Retinal pigment epithelial cell (primary cell): ENCODE measurements around the gene PROC.

ENCODE experiments used
- DNase-seq: peaks from one replicate; pipeline ENCODE4 v3.0.0-alpha.2; 2010; ENCODE audit warnings: low read depth
- H3K4me3 ChIP-seq: 2 replicates; pipeline ENCODE4 v1.5.1; 2011; ENCODE audit warnings: mild to moderate bottlenecking, low read length, control low read depth, moderate library complexity
- TF ChIP-seq, protein P1 (sequence below): conservative IDR thresholded peaks from 2 replicates; pipeline ENCODE4 v1.5.1; 2011; ENCODE audit warnings: low read depth, low read length, control low read depth, inconsistent platforms

The PROC gene

DNA sequence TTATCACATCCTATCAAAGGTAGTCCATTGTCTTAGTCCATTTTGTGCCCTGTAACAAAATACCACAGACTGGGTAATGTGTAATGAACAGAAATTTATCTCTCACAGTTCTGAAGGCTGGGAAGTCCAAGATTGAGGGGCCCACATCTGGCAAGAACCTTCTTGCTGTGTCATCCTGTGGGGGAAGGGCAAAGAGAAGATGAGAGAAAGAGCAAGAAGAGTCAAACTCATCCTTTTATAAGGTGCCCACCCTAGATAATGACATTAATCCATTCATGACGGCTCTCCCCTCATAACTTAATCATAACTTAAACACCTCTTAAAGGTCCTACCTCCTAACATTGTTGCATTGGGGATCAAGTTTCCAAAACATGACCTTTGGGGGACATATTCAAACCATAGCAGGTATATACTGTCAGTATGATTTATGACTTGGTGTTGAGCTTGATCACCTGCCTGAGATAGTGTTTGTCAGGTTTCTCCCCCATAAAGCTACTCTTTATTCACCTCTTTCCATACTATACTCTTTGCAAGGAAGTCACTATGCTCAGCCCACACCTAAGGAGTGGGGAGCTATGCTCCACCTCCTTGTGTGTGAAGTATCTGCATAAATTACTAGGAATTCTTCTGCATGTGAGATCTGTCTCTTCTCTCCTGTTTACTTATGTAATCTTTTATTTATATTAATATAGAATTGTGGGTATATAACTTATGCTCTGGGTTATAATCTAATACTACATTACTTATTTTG, 25.2 kb upstream of the PROC start:
- no peak for DNase-seq
- H3K4me3 ChIP-seq = no peak overlapping the region
- TF ChIP-seq, protein P1, sequence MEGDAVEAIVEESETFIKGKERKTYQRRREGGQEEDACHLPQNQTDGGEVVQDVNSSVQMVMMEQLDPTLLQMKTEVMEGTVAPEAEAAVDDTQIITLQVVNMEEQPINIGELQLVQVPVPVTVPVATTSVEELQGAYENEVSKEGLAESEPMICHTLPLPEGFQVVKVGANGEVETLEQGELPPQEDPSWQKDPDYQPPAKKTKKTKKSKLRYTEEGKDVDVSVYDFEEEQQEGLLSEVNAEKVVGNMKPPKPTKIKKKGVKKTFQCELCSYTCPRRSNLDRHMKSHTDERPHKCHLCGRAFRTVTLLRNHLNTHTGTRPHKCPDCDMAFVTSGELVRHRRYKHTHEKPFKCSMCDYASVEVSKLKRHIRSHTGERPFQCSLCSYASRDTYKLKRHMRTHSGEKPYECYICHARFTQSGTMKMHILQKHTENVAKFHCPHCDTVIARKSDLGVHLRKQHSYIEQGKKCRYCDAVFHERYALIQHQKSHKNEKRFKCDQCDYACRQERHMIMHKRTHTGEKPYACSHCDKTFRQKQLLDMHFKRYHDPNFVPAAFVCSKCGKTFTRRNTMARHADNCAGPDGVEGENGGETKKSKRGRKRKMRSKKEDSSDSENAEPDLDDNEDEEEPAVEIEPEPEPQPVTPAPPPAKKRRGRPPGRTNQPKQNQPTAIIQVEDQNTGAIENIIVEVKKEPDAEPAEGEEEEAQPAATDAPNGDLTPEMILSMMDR = no peak

DNA sequence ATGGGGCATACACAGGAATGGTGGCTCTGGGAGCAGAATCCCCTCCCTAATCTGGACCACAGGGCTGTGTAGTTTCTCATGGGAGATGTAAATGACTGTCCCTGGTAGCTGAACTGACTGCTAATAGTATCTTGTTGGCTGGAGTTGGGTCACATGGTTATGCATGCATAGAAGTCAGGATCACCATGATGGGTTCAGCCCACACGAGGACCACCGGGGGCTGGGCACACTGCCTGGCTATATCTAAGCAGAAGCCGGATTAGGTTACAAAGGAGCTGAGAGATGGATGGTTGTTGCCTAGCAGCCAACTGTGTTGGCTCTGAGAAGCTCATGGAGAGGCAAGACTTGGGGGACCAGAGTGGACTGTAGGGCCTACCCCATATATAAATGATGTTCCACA, 23.7 kb upstream of the PROC start:
- no peak for DNase-seq
- H3K4me3 ChIP-seq = no peak overlapping the region
- TF ChIP-seq, protein P1 = no peak

DNA sequence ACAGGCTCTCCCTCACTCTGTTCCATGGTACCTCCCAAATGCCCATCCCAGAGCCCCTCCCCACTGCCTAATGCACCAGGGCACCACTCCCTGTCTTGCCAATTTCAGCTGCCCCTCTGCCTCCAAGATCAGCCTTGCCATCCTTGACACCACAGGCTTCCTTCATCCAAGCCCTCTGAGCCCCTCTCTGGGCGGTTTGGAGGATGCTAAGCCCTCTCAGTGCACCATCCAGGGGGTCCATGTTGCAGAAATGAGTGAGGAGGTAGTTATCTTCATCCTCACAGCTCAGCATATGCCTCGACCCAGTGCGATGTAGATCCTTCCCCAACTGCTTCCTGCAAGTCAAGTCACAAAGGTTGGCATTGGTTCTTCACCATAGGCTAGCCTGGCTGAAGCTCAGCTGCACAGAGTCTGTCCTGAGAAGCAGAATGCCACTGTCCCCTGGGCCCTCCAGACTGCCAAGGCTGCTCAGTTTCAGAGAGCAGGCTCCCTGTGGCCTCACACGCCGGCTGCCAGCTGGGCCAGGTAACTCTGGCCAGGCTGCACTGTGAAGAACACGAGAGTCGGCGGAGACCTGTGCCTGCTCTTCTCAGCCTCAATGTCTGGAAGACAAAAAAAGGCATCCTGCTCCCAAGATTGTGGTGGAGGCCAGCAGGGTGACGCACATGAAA, 20.5 kb upstream of the PROC start:
- TF ChIP-seq, protein P1 = no peak
- no peak for DNase-seq
- no peak overlapping the region for H3K4me3 ChIP-seq

DNA sequence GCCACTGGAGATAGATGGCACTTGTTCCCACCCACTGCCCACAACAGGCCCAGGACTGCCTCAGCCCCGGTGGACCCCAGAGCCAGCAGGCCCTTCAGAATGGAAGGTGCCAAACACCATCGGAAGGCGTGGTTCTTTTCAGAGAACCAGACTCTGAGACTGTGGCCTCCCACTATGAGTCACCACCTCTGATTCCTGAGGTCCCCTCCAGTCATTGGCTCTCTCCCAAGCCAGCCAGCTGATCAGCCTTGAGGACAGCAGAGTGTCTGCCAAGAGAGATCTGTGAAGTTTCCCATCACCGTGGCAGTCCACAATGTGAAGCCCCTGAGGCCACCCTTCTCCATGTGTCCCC, 20.0 kb upstream of the PROC start:
- peak; percentile 92 for DNase-seq
- H3K4me3 ChIP-seq = no peak overlapping the region
- TF ChIP-seq, protein P1 = no peak

DNA sequence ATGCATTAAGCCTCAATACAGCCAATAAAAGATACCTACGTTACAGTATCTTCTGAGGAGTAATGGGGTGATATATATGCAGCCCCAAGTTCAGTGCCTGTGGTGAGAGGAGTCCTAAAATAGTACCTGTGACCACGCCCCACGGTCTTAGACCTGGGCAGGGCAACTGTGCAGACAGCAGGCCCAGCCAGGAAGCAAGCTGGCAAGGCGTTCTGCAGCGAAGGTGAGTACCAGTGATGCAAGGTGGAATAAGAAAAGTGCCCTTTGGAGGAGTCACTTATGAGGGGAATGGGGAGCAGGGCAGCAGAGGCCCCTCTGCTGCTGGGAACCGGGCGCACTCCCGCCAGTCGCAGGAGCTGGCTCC, 17.7 kb upstream of the PROC start:
- no peak overlapping the region for H3K4me3 ChIP-seq
- DNase-seq = no peak
- TF ChIP-seq, protein P1 = no peak

DNA sequence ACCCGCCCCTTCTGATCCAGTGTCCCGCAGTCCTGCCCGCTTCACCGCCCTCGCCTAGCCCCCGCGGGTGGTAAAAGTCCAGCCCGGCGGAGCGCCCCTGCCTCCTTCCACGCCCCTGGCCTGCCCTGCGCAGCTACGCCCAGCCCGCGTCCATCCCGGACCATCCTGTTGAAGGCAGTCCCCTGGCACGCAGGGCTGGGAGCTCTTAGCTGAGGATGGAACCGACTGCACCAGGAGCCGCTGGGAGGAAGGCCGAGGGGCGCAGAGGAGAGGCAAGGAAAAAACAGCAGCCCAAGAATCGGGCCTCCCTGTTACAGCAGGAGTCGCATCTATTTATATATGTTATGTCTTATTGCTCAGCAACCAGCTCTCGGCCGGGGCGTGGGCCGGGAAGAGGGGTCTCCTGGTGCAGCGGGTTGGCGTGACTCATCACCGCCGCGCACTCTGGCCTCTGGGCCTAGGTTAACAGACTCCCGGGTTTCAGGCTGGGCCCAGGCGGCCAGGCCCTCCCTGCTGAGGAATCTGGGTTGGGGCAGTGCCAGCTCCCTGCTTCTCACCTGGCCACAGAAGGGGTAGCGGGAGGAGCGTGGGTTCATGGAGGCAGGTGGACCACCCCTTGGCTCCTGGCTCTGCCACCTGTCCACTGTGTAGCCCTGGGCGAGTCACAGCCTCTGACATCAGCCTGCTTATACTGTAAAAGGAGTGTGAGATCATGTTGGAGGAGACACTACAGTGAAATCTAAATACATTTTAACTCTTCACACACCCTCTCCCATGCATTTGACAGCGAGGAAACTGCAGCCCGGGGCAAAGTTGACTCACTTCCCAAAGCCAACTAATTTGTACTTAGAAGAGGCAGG, 17.1 kb upstream of the PROC start:
- TF ChIP-seq, protein P1 = no peak
- H3K4me3 ChIP-seq = no peak overlapping the region
- DNase-seq = no peak
